Lung (tissue), 12 donors: ENCODE measurements around the gene FRMD4A. TPM values are rescaled to one million over a fixed set of nuclear protein-coding genes. Genes with fewer than 3 reads are reported as not detected.

Experiments used
- ATAC-seq: fragments of 200-7000 bp; cut with Tn5 transposase; one replicate; pipeline ENCODE4 v1.9.1; 2020; ENCODE audit warnings: moderate number of reproducible peaks; ENCODE audit not compliant: insufficient read depth, low FRiP score
- DNase-seq, 3 donors: peaks; one replicate each; pipeline ENCODE4 v3.0.0-alpha.2; 2013 to 2017
- H3K27ac ChIP-seq, 2 donors: one replicate each; pipeline ENCODE4 v1.5.1; 2013; ENCODE audit warnings: mild to moderate bottlenecking in 2 of 2, moderate library complexity in 2 of 2, control low read depth in 1 of 2, inconsistent platforms in 1 of 2, low read depth in 1 of 2, low read length in 1 of 2
- H3K27me3 ChIP-seq, 3 donors: one replicate each; pipeline ENCODE4 v1.5.1; 2013; ENCODE audit warnings: low read length in 2 of 3; ENCODE audit not compliant: control insufficient read depth in 3 of 3, insufficient read depth in 3 of 3
- H3K36me3 ChIP-seq, 4 donors: one replicate each; pipeline ENCODE4 v1.5.1; 2013; ENCODE audit warnings: low read length in 4 of 4, mild to moderate bottlenecking in 1 of 4, moderate library complexity in 1 of 4; ENCODE audit not compliant: control insufficient read depth in 4 of 4, insufficient read depth in 4 of 4
- H3K4me1 ChIP-seq, 5 donors: one replicate each; pipeline ENCODE4 v1.5.1; 2013; ENCODE audit warnings: low read length in 5 of 5, mild to moderate bottlenecking in 2 of 5, moderate library complexity in 1 of 5; ENCODE audit not compliant: control insufficient read depth in 5 of 5, insufficient read depth in 5 of 5
- H3K4me3 ChIP-seq: one replicate; pipeline ENCODE4 v1.5.1; 2013; ENCODE audit warnings: mild to moderate bottlenecking, control low read depth, moderate library complexity
- H3K9ac ChIP-seq, 2 donors: one replicate each; pipeline ENCODE4 v1.5.1; 2013; ENCODE audit warnings: low read length in 2 of 2, control low read depth in 1 of 2; ENCODE audit not compliant: insufficient read depth in 1 of 2
- H3K9me3 ChIP-seq, 4 donors: one replicate each; pipeline ENCODE4 v1.5.1; 2013; ENCODE audit warnings: low read length in 3 of 4, mild to moderate bottlenecking in 1 of 4, moderate library complexity in 1 of 4; ENCODE audit not compliant: control insufficient read depth in 4 of 4, insufficient read depth in 3 of 4
- WGBS, 2 donors: extraction: QIAGEN DNeasy Blood & Tissue Kit; methylation state at CpG; one replicate each; pipeline ENCODE4 v1.1.7; 2013; 5-methylcytosine and 5-hydroxymethylcytosine counted together
- polyA plus RNA-seq, 2 donors: library from polyadenylated mRNA; stranded (reverse); fragments of 200-250 nt; gene quantifications; one replicate each; pipeline ENCODE4 v1.2.1, GENCODE V29; 2013
- total RNA-seq, 2 donors: library from RNA; depleted of rRNA in 1 of 2; stranded (reverse); fragments of >200 nt in 1 of 2; gene quantifications; one replicate each; pipeline ENCODE4 v1.2.1, GENCODE V29; 2014 to 2021
- TF ChIP-seq, protein P1 (sequence below): IDR thresholded peaks from 2 replicates; pipeline ENCODE4 v1.5.1; 2012; ENCODE audit warnings: mild to moderate bottlenecking; ENCODE audit errors: control extremely low read depth, extremely low read depth
- donor health status: control.
- donor health status: control.
- donor health status: Bipolar disorder and iron deficiency.
- donor health status: healthy.
- donor health status: DM: yes; HTN: yes; CAD: no.

Gene FRMD4A
- total and polyA plus RNA-seq, 4 donors, result 12.0 to 64.5 (median 29.3) TPM

DNA sequence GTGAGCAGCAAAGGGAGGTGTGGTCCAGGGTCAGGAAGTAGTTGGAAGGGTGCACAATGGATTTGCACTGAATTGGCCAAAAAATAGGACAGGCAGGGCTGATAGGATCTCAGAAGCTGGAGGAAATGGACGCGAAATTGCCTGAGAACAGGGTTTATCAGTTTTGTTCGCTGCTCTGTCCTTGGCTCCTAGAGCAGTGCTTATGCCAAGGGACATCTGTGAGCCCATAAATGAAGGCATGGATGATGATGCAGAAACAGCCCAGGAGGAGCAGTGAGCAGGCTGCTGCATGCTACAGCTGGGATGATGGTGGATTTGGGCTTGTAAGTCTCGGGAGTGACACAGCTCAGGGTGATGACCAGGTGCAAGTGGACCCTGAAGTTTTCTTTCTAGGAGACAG lies 539.2 kb downstream of the FRMD4A start:
- Histone ChIP-seq H3K4me1 (peaks cover 0 to 49% (median 29%) of the 10 kb centered on the region in 5 donors), H3K36me3 (peaks cover 0 to 20% (median 5%) of the 10 kb centered on the region in 4 donors), H3K27me3 (peaks cover 0 to 33% (median 0%) of the 10 kb centered on the region in 3 donors), H3K9me3 (no peaks in the 10 kb centered on the region), H3K4me3 (no peak overlapping the region), H3K27ac (no peak overlapping the region), H3K9ac (no peak overlapping the region)
- no peak for DNase-seq
- whole genome bisulfite sequencing, 2 donors, result 59 to 72% methylated on average over 4 of the region's 4 CpGs
- TF ChIP-seq, protein P1, sequence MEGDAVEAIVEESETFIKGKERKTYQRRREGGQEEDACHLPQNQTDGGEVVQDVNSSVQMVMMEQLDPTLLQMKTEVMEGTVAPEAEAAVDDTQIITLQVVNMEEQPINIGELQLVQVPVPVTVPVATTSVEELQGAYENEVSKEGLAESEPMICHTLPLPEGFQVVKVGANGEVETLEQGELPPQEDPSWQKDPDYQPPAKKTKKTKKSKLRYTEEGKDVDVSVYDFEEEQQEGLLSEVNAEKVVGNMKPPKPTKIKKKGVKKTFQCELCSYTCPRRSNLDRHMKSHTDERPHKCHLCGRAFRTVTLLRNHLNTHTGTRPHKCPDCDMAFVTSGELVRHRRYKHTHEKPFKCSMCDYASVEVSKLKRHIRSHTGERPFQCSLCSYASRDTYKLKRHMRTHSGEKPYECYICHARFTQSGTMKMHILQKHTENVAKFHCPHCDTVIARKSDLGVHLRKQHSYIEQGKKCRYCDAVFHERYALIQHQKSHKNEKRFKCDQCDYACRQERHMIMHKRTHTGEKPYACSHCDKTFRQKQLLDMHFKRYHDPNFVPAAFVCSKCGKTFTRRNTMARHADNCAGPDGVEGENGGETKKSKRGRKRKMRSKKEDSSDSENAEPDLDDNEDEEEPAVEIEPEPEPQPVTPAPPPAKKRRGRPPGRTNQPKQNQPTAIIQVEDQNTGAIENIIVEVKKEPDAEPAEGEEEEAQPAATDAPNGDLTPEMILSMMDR, result no peak
- no peak for ATAC-seq

DNA sequence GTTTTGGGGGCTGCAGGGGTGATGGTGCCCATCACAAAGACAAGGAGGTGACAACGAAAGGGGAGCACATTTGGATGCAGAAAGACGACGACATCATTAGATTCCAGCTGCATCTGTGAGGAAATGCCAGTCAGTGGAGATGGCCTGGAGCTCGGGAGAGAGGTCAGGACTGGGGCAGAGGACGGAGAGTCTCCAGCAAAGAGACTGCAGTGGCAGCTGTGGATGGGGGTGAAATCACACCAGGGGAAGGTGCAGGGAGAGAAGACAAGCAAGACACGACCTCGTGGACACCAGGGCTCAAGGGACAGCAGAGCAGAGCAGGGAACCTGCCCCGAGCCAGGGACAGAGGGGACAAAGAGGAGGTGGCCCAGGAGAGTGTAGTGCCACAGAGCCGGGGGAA lies 540.5 kb downstream of the FRMD4A start:
- DNase-seq (no peak), ATAC-seq (no peak)
- H3K9me3 ChIP-seq, result no peaks in the 10 kb centered on the region
- TF ChIP-seq, protein P1, result no peak
- no peak overlapping the region for H3K4me3 ChIP-seq
- peaks cover 0 to 33% (median 0%) of the 10 kb centered on the region in 3 donors for H3K27me3 ChIP-seq
- H3K27ac ChIP-seq, result no peak overlapping the region
- H3K4me1 ChIP-seq, result peaks cover 0 to 37% (median 24%) of the 10 kb centered on the region in 5 donors
- 77 to 81% methylated on average over 9 of the region's 9 CpGs for WGBS, 2 donors
- H3K9ac ChIP-seq, result peak overlapping the region in 1 of 2 donors; percentile 19
- H3K36me3 ChIP-seq, result peaks cover 0 to 20% (median 5%) of the 10 kb centered on the region in 4 donors

DNA sequence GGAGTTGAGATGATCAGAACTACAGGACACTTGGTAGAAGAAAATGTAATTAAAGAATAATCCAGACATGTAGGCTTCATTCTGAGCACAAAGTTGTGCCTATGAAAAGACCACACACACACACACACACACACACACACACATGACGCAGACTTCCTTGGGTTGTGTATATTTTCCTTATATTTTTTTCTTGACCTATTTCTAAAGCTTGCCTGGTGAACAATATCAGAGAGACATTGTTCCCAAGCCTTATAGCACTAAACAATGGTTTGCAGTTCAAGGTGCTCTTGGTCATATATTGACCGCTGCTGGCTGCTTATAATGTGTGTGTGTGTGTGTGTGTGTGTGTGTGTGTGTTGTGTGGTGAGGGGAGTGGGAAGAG lies 541.3 kb downstream of the FRMD4A start:
- Histone ChIP-seq H3K9ac (peak overlapping the region in 1 of 2 donors; percentile 19), H3K4me3 (no peak overlapping the region), H3K36me3 (peaks cover 0 to 20% (median 5%) of the 10 kb centered on the region in 4 donors), H3K9me3 (no peaks in the 10 kb centered on the region), H3K27ac (peak overlapping the region in 1 of 2 donors; percentile 4), H3K4me1 (peaks cover 0 to 32% (median 24%) of the 10 kb centered on the region in 5 donors), H3K27me3 (peaks cover 0 to 33% (median 0%) of the 10 kb centered on the region in 3 donors)
- DNase-seq (no peak), ATAC-seq (no peak)
- TF ChIP-seq, protein P1, result no peak
- 37 to 58% methylated on average over 2 of the region's 2 CpGs for WGBS, 2 donors
